Measurements from ENCODE around the gene RGSL1.

DNA sequence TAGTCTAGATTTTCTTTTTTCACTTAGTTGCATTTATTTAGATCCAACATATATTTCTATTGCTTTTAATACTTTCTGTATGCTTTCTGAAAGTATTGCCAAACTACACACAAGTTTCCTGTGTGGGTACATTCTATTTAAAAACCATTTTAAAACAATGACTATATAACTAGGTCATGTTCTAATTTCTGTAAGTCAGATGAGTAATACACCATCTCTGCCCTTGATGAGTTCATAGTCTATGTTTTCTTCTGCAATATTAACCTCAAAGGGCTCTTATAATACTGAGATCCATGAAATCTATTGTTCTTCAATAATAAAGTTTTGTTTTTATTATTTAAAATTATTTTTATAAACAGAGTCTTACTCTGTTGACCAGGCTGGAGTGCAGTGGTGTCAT lies 70.8 kb downstream of the RGSL1 start:
- TF ChIP-seq POLR2AphosphoS5 (IDR thresholded peaks at IDR 0.05; ENCODE audit: low read depth, low read length): no peak
- TF ChIP-seq TAF1 (IDR thresholded peaks at IDR 0.05; ENCODE audit: borderline replicate concordance, low read depth, low read length): no peak
- TF ChIP-seq POLR2A (IDR thresholded peaks at IDR 0.05; ENCODE audit: low read depth, low read length): no peak

Measured in GM12892 (cell line).